HT1080 (cell line): ENCODE measurements around the gene NUDT16L1. TPM values are rescaled to one million over a fixed set of nuclear protein-coding genes. Genes with fewer than 3 reads are reported as not detected.

Source experiments
- DNase-seq: peaks from one replicate; pipeline ENCODE4 v3.0.0-alpha.2; 2015; ENCODE audit warnings: low read depth
- polyA plus RNA-seq, 2 experiments: library from polyadenylated mRNA; depleted of rRNA; stranded (reverse); fragments of >200 nt; gene quantifications; 2 replicates each; pipeline ENCODE4 v1.2.3, GENCODE V29; 2015
- total RNA-seq: library from RNA; depleted of rRNA; stranded (reverse); fragments of >200 nt; shearing (Covaris generic); gene quantifications from 2 replicates; pipeline ENCODE4 v1.2.3, GENCODE V29; 2014; rRNA removed

Gene NUDT16L1
- total RNA-seq, result 23.5 and 27.3 TPM in 2 replicates
- 20.7 and 25.8 TPM in 2 replicates for polyA plus RNA-seq (2015; cell fraction: cytosol; rRNA removed)
- 21.7 TPM in 2 replicates for polyA plus RNA-seq (2015; cell fraction: nucleus; rRNA removed)

DNA sequence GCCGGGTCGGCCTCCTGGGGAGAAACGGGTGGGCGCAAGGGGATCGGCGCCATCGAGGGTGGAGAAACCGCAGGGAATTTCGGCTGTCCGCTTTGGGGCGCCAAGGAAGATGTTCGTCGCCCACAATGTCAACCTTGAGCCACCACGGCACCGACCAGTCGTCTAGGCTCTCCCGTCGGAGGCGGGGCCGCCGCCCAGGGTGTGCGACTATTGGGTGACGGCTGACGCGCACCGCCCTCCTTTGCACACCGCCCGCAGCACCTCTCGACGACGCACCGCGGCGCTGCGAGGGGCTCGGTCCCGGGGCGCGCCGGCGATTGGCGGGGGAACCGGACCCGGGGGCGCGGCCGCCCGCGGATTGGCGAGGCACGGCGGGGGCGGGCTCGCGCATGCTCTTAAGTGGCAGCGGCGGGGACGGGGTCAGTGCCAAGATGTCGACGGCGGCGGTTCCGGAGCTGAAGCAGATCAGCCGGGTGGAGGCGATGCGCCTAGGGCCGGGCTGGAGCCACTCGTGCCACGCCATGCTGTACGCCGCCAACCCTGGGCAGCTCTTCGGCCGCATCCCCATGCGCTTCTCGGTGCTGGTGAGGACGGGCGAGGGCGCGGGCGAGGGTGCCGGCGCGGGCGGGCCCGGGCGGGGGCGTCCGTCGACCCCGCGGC lies at the start of gene NUDT16L1:
Gene NUDT16L1, plus strand, starts transcription at position 267 of the 660 bp plus-strand sequence. Its CDS starts 165 bp downstream, at position 432.
- peak; percentile 93 for DNase-seq

DNA sequence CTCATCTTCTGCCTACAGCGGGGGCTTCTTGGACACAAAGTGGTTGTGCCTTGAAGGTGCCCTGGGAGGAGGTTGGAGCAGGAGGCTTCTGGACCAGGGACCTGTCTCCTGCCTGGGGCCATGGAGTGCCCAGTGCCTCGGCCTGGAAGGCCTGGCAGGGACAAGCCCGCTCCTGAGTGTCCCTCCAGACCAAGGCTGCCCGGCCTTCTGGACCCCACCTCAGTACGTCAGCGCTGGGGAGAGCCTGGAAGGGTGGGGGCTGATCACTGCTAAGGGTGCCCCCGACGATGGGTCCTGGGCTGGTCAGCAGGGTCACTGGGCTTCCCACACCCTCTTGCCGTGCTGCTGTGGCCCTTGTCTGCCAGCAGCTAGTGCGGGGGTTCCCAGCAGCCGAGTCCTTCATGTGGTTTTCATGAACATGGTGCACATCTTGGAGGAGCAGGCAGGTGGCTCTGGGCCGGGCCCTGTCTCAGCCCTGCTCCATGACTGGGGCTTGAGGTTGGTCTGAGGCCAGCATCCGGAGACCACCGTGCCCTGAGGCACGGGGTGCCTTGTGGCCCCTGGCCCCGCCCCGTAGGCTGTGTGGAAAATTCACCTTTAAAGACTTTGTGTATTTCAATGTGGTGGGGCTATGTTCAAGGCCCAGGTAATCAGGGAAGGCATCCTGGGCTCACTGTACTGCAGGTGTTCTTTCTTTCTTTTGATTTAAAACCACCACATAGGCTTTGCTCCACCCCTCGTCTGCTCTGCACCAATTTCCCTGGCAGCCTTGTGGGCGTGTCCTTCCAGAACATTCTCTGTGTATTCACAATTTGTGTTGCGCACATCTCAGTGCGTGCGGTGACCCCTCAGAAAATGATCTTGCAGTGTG lies 46.4 kb upstream of the NUDT16L1 start:
- no peak for DNase-seq

DNA sequence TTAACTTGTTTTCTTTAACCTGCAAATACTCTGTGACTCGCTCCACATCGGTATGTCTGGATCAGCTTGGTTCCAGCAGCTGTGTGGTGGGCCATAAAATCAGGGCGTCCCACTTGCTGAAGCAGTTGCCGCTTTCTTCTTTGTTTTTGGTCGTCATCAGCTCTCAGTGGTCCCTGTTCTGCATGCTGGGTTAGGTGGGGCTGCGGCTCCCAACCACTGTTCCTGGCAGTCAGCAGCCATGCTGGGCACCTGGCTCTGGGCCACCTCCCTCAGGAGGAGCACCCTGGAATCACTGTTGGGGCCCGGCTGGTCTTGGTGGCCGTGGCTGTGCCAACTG lies 45.8 kb upstream of the NUDT16L1 start:
- DNase-seq, result no peak

DNA sequence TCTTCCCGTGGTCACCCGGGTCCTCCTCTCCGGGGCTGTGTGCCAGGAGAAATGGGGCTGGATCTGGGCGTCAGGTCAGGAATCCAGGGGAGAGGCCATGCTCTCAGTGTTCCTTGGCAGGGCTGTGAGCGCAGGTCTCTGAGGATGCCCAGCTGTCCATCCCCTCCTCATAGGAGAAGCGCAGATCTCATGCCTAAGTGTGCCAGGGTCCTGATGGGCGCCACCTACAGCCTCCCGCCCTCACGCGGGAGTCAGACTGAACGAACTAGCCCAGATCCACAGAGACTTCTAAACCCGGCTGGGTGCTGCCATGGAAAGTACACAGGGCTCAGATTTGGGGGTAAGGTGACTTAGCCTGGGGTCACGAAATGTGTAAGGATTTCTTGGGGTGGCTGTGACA lies 44.4 kb upstream of the NUDT16L1 start:
- no peak for DNase-seq

DNA sequence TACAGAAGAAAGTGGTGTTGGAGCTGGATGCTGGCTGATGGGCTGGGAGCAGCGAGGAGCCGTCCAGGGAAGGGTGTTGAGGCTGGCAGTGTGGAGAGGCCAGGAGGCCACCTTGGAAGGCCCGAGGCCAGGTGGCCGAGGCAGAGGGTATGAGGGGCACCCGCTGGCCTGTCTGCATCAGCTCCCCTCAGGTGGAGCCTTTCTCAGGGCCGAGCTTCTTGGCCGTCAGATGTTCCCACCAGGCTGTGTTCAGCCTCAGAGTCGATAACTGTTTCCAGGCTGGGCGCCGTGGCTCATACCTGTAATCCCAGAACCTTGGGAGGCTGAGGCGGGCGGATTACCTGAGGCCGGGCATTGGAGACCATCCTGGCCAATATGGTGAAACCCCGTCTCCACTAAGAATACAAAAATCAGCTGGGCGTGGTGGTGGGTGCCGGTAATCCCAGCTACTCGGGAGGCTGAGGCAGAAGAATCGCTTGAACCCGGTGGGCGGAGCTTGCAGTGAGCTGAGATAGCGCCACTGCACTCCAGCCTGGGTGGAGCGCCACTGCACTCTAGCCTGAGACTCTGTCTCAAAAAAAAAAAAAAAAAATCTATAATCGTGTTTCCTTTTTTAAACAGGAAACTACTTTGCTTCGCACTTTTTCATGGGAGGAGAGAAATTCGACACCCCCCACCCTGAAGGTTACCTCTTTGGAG lies 43.5 kb upstream of the NUDT16L1 start:
- DNase-seq, result no peak

DNA sequence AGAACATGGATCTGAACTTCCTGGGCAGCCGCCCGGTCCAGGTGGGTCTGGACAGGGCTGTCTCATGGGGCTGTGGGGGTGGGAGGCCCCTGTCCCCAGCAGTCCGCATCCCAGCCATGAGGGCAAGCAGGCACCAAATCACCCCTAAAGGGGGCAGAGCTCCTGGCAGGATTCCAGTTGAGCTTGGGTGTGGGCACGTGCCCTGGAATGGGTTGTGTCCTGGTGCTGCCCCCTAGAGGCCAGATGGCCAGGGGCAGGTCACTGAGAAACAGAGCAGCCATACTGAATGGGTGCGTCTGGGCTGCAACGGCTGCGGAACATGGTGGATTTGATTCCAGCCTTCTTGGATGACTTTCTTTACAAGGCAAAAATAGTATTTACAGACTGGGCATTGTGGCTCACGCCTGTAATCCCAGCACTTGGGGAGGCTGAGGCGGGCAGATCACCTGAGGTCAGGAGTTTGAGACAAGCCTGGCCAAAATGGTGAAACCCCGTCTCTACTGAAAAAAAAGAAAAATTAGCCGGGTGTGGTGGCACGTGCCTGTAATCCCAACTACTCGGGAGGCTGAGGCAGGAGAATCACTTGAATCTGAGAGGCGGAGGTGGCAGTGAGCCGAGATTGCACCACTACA lies 42.8 kb upstream of the NUDT16L1 start:
- DNase-seq, result peak; percentile 52

DNA sequence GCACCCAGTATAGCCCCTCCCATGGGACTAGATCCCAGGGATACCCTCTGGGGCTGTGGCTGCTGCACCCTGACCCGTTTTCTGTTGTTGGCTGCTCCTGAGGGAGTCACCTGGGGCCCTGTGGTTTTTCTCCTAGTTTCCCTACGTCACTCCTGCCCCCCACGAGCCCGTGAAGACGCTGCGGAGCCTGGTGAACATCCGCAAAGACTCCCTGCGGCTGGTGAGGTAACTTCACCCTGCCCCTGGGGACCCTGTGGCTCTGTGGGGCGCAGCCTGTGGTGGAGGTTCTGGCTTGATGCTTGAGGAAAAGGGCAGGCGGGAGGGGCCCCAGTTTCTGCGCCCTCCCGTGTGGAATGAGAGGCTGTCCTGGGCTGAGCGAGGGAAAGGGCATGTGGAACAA lies 41.5 kb upstream of the NUDT16L1 start:
- no peak for DNase-seq

DNA sequence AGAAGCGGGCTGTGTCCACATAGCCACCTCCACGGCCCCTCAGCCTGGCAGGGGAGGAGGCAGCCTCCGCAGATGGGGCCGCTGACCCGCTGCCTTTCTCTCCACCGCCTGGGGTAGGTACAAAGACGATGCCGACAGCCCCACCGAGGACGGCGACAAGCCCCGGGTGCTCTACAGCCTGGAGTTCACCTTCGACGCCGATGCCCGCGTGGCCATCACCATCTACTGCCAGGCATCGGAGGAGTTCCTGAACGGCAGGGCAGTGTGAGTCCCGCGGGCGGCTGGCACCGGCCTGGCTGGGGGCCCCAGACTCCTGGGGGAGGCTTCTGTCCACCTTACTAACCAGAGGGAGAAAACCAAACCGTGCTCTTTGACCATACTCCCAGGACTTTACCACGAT lies 40.8 kb upstream of the NUDT16L1 start:
- DNase-seq, result no peak

DNA sequence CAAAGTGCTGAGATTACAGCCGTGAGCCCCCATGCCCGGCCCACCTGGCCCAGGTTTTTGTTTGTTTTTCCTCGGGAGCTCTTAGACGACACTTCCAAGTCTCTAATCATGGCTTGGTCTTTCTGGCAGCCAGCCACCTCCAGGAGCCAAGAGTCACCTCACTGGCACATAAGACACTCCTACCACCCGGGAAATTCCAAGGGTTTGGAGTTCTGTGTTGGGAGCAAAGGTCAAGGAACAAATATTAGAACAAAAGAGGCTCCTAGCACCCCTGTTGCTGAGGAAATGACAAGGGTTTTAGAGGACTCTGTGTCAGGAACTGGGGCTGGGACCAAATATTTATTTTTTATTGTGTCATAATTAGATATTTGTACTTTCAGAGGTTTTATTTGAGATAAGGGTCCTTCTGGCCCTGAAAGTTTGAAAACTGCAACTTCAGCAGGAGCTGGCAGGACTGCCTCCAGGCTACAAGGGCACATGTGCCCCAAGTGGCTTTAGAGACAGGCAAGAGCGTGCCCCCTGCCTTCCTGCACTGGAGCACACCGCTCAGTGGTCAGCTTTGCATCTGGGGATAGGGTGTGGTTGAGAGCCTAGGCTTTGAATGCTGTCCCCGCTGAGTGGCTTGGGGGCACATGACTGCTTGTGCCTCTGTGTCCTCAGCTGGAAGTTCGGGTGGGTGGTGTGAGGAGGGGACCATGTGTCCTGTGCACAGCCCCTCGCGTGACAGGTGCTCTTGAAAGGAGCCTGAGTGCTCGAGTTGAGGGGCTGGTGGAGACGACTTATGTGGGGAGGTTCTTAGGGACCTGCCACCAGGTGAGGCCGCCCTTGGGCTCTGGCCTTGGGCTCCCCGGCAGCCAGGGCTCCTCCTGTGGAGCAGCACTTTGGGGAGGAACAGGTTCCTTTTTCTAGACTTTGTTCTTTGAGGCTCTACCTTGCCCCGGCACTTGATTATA lies 39.1 kb upstream of the NUDT16L1 start:
- no peak for DNase-seq

DNA sequence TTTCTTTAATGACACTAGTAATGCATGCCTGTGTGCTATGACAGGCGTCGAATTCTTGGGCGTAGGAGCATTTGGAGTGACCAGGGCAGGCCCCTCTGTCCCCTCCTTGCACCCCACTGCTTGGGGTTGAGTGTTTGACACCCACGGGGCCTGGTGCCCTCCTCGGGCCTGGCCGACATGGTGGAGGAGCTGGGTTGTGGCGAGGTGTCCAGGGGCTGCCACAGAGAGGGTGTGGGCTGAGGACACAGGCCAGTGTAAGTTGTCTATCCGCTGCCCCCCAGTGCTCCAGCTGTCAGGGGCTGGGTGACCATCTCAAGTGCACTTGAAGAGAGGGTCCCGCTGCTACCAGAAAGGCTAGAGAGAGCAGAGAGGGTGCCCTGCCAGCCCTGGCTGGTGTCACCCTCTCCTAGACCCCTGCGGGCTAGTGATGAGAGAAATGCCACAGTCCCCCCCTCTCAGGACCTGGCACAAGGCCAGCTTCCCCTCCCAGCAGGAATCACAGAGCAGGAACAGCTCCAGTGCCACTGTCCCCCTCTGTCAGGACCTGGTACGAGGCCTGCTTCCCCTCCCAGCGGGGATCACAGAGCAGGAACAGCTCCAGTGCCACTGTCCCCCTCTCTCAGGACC lies 38.3 kb upstream of the NUDT16L1 start:
- DNase-seq, result no peak

DNA sequence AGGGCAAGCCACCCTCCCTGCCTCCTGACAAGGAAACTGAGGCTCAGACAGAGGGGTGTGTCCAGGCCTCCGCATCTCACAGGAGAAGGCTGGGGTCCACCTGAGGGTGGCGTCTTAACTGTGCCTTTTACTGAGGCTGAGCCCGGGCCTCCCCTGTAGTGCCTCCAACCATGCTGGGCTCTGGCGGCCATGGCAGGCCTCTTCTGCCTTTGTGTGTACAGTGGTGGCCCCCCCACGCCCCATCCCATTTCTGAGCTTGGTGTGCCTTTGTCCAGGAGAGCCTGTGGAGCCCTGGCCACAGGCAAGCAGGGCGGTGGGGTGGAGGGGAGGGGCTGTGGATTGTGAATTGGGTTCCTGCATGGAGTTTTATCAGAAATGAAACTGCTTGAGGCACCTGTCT lies 37.6 kb upstream of the NUDT16L1 start:
- DNase-seq, result no peak

DNA sequence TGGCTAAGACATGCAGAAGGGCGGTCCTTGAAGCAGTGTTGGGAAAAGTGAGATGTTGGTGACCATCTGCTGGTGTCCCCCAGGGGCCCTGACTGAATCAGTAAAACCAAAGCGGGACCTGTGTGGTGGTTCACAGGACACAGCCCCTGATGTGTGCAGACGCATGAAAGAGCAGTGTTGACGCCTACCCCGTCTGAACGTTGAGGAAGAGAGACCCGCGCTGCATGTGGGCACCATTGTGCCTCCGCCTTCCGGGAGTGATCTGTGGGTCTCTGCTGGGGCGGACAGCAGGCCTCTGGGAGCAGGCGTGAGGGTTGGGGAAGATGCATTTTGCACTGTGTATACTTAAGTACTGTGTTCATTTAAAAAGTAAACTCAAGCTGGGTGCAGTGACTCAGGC lies 37.1 kb upstream of the NUDT16L1 start:
- DNase-seq, result no peak

DNA sequence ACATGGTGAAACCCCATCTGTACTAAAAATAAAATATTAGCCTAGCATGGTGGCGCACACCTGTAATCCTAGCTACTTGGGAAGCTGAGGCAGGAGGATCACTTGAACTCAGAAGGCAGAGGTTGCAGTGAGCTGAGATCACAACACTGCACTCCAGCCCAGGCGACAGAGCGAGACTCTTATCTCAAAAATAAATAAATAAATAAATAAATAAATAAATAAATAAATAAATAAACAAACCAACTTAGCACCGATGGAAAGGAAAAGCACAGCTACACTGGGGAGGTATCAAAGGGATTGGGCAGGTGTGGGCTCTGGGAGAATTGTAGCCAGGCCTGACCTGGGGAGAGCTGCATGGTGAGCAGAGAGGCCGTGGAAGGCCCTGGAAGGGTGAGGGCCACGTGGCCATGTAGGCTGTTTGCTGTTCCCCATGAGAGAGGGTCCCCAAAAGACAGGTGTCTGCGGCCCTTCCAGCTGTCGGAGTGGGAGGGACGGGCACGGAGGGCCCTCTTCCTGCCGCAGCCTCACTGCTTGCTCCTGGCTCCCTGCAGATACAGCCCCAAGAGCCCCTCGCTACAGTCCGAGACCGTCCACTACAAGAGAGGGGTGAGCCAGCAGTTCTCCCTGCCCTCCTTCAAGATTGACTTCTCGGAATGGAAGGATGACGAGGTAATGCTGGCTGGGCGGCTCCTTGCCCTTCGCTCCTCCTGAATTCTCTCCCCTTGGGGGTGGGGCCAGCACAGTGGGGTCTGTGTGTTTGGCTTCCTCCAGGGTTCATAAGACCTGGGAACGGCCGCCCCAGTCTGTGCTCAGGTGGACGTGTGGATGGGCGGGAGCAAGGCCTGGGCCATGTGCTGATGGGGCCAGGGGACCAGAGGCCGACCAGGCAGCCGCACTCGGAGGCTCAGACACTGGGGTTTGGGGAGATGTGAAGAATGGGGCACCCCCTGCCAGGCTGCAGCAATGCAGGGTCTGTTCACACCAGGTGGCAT lies 36.4 kb upstream of the NUDT16L1 start:
- no peak for DNase-seq

DNA sequence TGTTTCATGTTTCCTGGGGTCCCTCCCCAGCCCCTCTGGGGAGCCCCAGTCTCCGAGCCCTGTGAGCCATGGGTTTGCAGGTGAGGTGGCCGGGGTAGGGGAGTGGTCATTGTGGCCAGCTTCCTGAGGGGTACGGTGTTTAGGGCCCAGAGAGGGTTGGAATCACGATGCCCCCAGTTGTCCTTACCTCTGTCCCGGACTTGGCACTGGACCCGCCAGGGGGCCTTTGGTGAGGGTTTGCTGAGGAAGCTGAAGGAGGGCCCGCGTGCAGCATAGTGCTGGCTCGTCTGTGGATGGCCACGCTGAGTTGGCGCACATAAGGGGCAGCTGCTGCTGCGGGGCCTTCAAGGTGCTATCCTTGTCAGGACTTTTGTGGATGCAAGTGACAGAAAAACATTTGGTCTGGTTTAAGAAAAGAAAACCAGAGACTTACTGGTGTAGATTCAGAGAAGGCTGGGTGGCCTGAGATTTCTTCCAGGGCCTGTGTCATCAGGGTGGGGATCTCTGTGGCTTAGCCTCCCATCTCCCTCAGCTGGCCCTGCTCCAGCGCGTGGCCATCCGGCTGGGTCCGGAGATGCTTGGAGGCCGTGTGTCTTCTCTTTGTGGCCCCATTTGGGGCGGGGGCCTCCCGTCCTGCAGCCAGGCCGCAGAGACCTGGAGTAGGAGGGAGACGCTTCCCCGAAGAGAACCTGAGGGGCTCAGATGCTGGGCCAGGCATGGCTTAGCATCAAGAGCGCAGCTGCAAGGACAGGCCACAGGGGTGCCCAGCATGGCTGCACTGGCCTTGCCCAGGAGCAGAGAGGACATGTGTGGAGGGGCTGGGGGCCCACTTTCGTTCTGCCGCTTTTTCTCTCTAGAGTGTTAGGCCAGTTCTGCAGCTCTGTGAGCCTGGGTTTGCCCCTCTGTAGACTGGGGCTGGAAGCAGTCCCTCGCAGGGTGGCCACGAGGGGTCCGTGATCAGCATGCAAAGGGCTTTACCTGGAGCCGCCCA lies 33.7 kb upstream of the NUDT16L1 start:
- no peak for DNase-seq

DNA sequence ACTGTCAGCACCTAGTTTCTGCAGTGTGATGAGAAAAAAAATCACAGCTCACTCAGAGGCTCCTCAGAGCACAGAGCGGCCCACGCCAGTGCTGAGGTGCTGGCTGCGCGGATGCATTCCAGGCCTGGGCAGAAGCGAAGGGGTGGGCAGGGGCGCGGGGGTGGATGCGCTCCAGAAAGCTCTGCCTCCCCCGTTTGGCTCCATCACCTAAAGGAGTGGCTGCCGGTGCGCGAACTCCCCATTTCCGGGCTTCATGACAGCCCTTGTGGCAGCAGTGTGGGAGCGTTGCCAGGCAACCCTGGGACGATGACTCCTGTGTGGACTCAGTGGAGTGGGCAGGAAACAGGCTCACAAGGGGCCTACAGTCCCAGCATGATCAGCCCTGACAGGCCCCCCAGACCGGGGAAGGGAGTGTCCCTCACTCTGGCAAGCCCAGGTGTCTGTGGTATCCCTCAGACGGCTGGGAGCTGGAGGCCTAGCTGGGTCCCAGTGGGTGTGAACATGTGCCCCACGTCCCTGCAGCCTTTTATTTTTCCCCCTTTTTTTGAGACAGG lies 32.8 kb upstream of the NUDT16L1 start:
- peak; percentile 67 for DNase-seq

DNA sequence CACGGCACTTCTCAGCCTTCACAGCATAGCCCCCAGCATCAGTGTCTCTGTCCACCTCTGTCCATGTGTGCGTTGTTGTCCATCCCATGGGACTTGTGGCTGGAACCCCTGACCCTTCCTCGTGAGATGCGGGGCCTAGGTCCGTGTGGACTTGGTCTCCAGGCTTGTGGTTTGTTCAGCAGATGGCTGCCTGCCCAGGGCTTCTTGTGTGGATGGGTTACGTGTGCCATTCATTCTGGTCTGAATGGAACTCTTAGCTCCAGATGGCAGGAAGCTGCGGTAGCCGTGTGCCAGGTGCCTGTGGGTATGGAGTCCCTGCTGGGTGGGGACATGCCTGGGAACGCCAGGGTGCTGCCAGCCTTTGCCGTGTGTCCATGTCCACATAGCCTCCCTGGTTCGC lies 31.7 kb upstream of the NUDT16L1 start:
- DNase-seq, result no peak

DNA sequence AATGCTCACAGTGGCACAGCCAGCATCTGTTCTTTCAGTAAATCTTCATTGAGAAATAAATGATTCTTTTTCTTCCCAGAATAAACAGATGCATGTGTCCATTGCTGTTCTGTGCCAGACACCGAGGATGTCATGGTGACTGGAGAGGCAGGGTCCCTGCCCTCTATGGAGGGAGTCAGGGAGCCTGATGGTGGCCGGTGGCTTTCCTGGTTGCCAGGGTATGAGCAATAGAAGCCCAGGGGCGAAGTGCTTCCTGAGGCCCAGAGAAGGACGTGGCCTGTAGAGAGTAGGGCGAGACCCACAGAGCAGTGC lies 29.9 kb upstream of the NUDT16L1 start:
- DNase-seq, result no peak
